Measurements from ENCODE around the gene FANCG.

FANCG gene

GRCh38 chr9:35079426-35080341 lies at the start of gene FANCG:
Gene FANCG (minus strand): TSS chr9:35079942. CDS start chr9:35079524, 418 bp downstream.
- DNase-seq = peak; percentile 80 to 85

GRCh38 chr9:35116898-35117551 lies 37.3 kb upstream of the FANCG start:
- DNase-seq = peak; percentile 91 to 93

- DNase-seq = no peak
Measured at GRCh38 chr9:35116539-35116897, 36.8 kb upstream of the FANCG start.

GRCh38 chr9:35115680-35116538 lies 36.2 kb upstream of the FANCG start, which contains the start of gene ATOSB:
Gene ATOSB (minus strand): TSS chr9:35115862. CDS start chr9:35108274, 7,588 bp downstream.
- peak; percentile 94 for DNase-seq

- DNase-seq = peak; percentile 45 to 51
Measured at GRCh38 chr9:35114840-35115628, 35.3 kb upstream of the FANCG start.

- DNase-seq = peak; percentile 84 to 88
Measured at GRCh38 chr9:35114113-35114839, 34.5 kb upstream of the FANCG start.

GRCh38 chr9:35112257-35113020 lies 32.7 kb upstream of the FANCG start:
- DNase-seq = peak in 1 of 2 donors; percentile 65

GRCh38 chr9:35111001-35111933 lies 31.5 kb upstream of the FANCG start:
- peak; percentile 98 for DNase-seq

- DNase-seq = no peak
Measured at GRCh38 chr9:35110327-35110761, 30.6 kb upstream of the FANCG start.

GRCh38 chr9:35108946-35109575 lies 29.3 kb upstream of the FANCG start:
- no peak for DNase-seq

- DNase-seq = no peak
Measured at GRCh38 chr9:35108461-35108860, 28.7 kb upstream of the FANCG start.

- DNase-seq = no peak
Measured at GRCh38 chr9:35107297-35108290, 27.9 kb upstream of the FANCG start.

- no peak for DNase-seq
Measured at GRCh38 chr9:35106343-35106730, 26.6 kb upstream of the FANCG start.

GRCh38 chr9:35105571-35106342 lies 26.0 kb upstream of the FANCG start:
- no peak for DNase-seq

- no peak for DNase-seq
Measured at GRCh38 chr9:35105126-35105525, 25.4 kb upstream of the FANCG start.

- no peak for DNase-seq
Measured at GRCh38 chr9:35104586-35104985, 24.8 kb upstream of the FANCG start.

All from CD4-positive, alpha-beta T cell treated with Interferon alpha-2 for 1 hour (primary cell).